Small intestine (tissue), 7 donors: ENCODE measurements around the gene EPB41L2. TPM values are rescaled to one million over a fixed set of nuclear protein-coding genes. Genes with fewer than 3 reads are reported as not detected.

ENCODE experiments used
- DNase-seq, 2 donors: peaks; one replicate each; pipeline versions ENCODE4 v3.0.0 to v3.0.0-alpha.2; 2013
- FAIRE-seq: peaks from 2 replicates; lab custom pipeline; 2012; peaks lifted over from hg19 to GRCh38; lab: Jason Lieb, UNC
- H3K27ac ChIP-seq, 3 donors: one replicate each; pipeline ENCODE4 v1.5.1; 2013; ENCODE audit warnings: low read length in 2 of 3, mild to moderate bottlenecking in 2 of 3, control low read depth in 1 of 3, inconsistent platforms in 1 of 3, low read depth in 1 of 3, moderate library complexity in 1 of 3
- H3K27me3 ChIP-seq, 3 donors: one replicate each; pipeline ENCODE4 v1.6.1; 2013; ENCODE audit warnings: low read length in 3 of 3, inconsistent platforms in 1 of 3; ENCODE audit not compliant: control insufficient read depth in 3 of 3, insufficient read depth in 3 of 3
- H3K36me3 ChIP-seq, 3 donors: one replicate each; pipeline ENCODE4 v1.6.1; 2013; ENCODE audit warnings: low read length in 3 of 3, inconsistent platforms in 1 of 3, low read depth in 1 of 3, mild to moderate bottlenecking in 1 of 3, moderate library complexity in 1 of 3; ENCODE audit not compliant: control insufficient read depth in 3 of 3, insufficient read depth in 2 of 3
- H3K4me1 ChIP-seq, 3 donors: one replicate each; pipeline ENCODE4 v1.6.1; 2013; ENCODE audit warnings: low read length in 2 of 3, inconsistent platforms in 1 of 3, low read depth in 1 of 3, mild to moderate bottlenecking in 1 of 3, moderate library complexity in 1 of 3; ENCODE audit not compliant: control insufficient read depth in 3 of 3, insufficient read depth in 2 of 3
- H3K4me3 ChIP-seq, 3 donors: one replicate each; pipeline ENCODE4 v1.5.1; 2013; ENCODE audit warnings: low read length in 3 of 3, control low read depth in 1 of 3, inconsistent platforms in 1 of 3, low read depth in 1 of 3, mild to moderate bottlenecking in 1 of 3, moderate library complexity in 1 of 3
- H3K9me3 ChIP-seq, 2 donors: one replicate each; pipeline ENCODE4 v1.6.1; 2013; ENCODE audit warnings: low read depth in 1 of 2, low read length in 1 of 2; ENCODE audit not compliant: control insufficient read depth in 2 of 2, insufficient read depth in 1 of 2
- WGBS, 3 donors: extraction: QIAGEN DNeasy Blood & Tissue Kit; methylation state at CpG; one replicate each; pipeline ENCODE4 v1.1.7; 2013; 5-methylcytosine and 5-hydroxymethylcytosine counted together
- polyA plus RNA-seq, 4 donors: library from polyadenylated mRNA; stranded (reverse) in 3 of 4; unstranded in 1 of 4; fragments of 200-250 nt in 3 of 4; fragments of 120-200 nt in 1 of 4; gene quantifications; one replicate each; pipeline versions ENCODE4 v1.2.1 to v1.2.3, GENCODE V29; 2013
- donor health status: healthy with polysubstance abuse.
- donor health status: control.
- donor health status: control.
- donor health status: Bipolar disorder and iron deficiency.
- donor health status: healthy.

Gene EPB41L2
- polyA plus RNA-seq, 4 donors = 14.8 to 63.0 (median 31.1) TPM

GRCh38 chr6:130893277-130893676, 169.8 kb downstream of the EPB41L2 start:
- FAIRE-seq (no peak), DNase-seq (no peak)
- 83 to 97% (median 89%) methylated on average over 2 of the region's 2 CpGs for WGBS, 3 donors
- Histone ChIP-seq H3K27me3 (no peaks in the 10 kb centered on the region), H3K4me3 (no peak overlapping the region), H3K27ac (no peak overlapping the region), H3K9me3 (no peaks in the 10 kb centered on the region), H3K36me3 (peaks cover 0 to 12% (median 4%) of the 10 kb centered on the region in 3 donors), H3K4me1 (no peaks in the 10 kb centered on the region)

- no peak for DNase-seq
- no peak for FAIRE-seq
- WGBS, 3 donors = 68 to 88% (median 84%) methylated on average over 2 of the region's 2 CpGs
- H3K4me3 ChIP-seq = no peak overlapping the region
- no peaks in the 10 kb centered on the region for H3K9me3 ChIP-seq
- no peaks in the 10 kb centered on the region for H3K27me3 ChIP-seq
- peaks cover 0 to 10% (median 4%) of the 10 kb centered on the region in 3 donors for H3K36me3 ChIP-seq
- no peaks in the 10 kb centered on the region for H3K4me1 ChIP-seq
- H3K27ac ChIP-seq = no peak overlapping the region
Observed at GRCh38 chr6:130890521-130890971, 172.5 kb downstream of the EPB41L2 start.

GRCh38 chr6:130889423-130889822, 173.6 kb downstream of the EPB41L2 start:
- 91 to 95% (median 93%) methylated on average over 2 of the region's 2 CpGs for WGBS, 3 donors
- no peak for DNase-seq
- Histone ChIP-seq H3K4me3 (no peak overlapping the region), H3K36me3 (peaks cover 0 to 12% (median 4%) of the 10 kb centered on the region in 3 donors), H3K9me3 (no peaks in the 10 kb centered on the region), H3K27me3 (no peaks in the 10 kb centered on the region), H3K27ac (no peak overlapping the region), H3K4me1 (no peaks in the 10 kb centered on the region)
- FAIRE-seq = no peak

DNA sequence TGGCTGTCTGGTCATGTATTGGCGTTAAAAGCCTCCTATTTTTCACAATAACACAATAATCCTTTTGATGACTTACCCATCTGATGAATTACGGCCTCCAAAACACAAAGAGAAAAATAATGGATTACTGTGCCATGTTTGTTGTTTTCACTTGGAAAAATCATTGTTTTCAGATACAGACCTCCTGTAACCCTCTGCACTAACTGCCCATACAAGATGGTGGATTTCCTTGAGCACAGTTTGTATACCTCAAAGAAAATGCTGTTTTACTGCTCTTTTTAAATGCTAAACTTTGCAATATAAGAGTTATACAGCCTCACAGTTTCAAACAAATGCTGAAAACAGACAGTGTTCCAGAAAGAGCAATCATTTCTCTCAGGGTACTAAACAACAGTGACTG, 174.8 kb downstream of the EPB41L2 start:
- Histone ChIP-seq H3K27ac (no peak overlapping the region), H3K9me3 (no peaks in the 10 kb centered on the region), H3K27me3 (no peaks in the 10 kb centered on the region), H3K4me1 (no peaks in the 10 kb centered on the region), H3K36me3 (peaks cover 0 to 10% (median 0%) of the 10 kb centered on the region in 3 donors), H3K4me3 (no peak overlapping the region)
- DNase-seq = no peak
- 80 to 96% (median 92%) methylated on average over 2 of the region's 2 CpGs for WGBS, 3 donors
- no peak for FAIRE-seq

DNA sequence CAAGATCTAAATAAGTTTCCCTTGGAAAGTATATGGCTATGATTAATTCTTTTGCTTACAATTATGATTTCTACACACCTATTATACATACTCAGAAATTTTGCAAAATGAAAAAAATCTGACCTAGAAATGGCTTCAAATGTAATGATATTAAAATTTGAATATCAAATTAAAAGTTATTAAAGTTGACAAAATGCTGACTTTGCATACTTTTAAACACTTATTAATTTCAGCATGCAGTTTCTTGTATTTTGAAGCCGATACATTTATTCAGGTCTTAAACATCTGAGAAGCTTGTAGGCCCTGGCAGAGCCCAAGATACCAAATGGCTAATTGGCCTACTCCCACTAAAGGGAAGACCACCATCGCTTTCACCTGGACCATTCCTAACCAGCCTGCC, 176.1 kb downstream of the EPB41L2 start:
- Histone ChIP-seq H3K9me3 (no peaks in the 10 kb centered on the region), H3K36me3 (peaks cover 0 to 9% (median 0%) of the 10 kb centered on the region in 3 donors), H3K4me3 (no peak overlapping the region), H3K4me1 (no peaks in the 10 kb centered on the region), H3K27ac (no peak overlapping the region), H3K27me3 (no peaks in the 10 kb centered on the region)
- no peak for DNase-seq
- 94 to 98% (median 95%) methylated on average over 2 of the region's 2 CpGs for WGBS, 3 donors
- FAIRE-seq = no peak

DNA sequence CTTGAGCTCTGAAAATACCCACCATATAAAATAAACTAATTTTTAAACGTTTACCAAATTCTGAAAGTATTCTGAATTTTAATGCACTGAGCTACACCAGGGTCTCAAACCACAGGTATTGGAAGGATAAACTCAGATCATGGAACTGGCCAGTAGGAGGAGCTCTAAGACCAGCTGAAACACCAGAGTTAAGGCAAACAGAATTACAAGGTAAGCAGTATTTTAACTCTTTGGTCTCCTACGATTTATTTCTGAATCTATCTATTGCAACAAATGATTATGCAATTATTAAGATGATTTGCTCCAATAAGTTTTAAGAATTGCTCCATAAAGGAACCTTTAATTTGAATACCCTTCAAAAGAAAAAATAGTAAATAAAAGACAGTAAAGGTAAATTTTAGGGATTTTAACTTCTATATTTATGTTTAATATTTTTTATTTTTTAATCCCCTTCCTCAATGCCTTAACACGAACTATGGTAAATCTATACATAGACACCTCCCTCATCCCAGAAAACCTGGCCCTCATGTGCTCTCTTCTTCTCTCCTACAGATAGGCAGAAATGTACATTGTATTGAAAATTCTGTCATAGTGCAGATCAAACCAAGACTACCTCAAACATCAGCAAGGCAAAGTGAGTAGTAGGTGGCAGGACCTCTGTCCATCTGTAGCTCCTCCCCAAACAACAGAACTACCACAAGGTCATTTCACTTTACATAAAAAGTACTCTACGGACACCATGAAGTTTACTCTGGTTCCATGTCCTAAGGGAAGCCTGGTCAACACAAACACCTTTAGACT, 177.5 kb downstream of the EPB41L2 start:
- DNase-seq = peak; percentile 83 to 84
- Histone ChIP-seq H3K9me3 (no peaks in the 10 kb centered on the region), H3K27me3 (no peaks in the 10 kb centered on the region), H3K36me3 (peaks cover 0 to 8% (median 0%) of the 10 kb centered on the region in 3 donors), H3K27ac (no peak overlapping the region), H3K4me3 (no peak overlapping the region), H3K4me1 (no peaks in the 10 kb centered on the region)
- 29 to 35% (median 35%) methylated on average over 4 of the region's 4 CpGs for WGBS, 3 donors
- peak; percentile 94 for FAIRE-seq

DNA sequence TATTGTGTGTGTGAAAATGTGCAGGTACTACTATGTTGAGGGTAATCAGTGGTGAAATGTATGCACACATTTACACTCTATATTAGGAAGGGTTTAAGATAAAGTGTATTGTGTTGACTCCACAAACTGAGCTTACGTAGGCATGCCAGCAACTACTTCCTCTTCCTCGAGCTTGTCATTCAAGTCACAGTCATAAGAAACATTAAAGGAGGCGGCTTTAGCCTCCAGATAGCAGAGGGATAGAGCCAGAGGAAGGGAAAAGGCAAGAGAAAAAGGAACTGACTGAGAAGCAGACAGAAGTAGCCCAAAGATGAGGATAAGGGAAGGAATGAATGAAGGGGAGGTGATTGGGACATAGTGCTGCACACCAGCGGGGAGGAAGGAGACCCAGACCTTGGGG, 180.7 kb downstream of the EPB41L2 start:
- no peak overlapping the region for H3K27ac ChIP-seq
- H3K9me3 ChIP-seq = no peaks in the 10 kb centered on the region
- no peak for FAIRE-seq
- peaks cover 0 to 9% (median 0%) of the 10 kb centered on the region in 3 donors for H3K36me3 ChIP-seq
- DNase-seq = peak in 1 of 2 donors; percentile 21
- H3K27me3 ChIP-seq = no peaks in the 10 kb centered on the region
- no peak overlapping the region for H3K4me3 ChIP-seq
- no peaks in the 10 kb centered on the region for H3K4me1 ChIP-seq
- 62 to 67% (median 64%) methylated on average over 4 of the region's 4 CpGs for WGBS, 3 donors

DNA sequence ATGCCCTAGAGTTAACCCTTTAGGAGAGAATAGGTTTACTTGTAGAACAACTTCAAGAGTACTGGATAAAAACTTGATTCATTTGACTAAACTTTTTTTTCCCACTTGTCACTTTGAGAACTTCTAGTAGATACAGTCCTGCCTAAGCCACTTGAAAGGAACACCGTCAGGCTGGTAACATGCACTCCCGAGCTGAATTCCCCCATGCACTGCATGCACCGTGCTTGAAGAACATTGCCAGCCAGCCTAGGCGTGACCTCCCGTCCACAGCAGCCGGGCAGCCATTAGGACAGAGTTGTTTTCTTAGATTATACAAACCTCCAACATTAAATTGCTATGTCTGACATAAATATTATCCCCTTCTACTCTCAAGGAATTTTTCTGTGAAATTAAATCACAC, 183.2 kb downstream of the EPB41L2 start:
- Histone ChIP-seq H3K9me3 (no peaks in the 10 kb centered on the region), H3K27ac (no peak overlapping the region), H3K36me3 (peaks cover 0 to 7% (median 0%) of the 10 kb centered on the region in 3 donors), H3K4me1 (no peaks in the 10 kb centered on the region), H3K27me3 (no peaks in the 10 kb centered on the region), H3K4me3 (no peak overlapping the region)
- 86 to 94% (median 90%) methylated on average over 6 of the region's 6 CpGs for WGBS, 3 donors
- FAIRE-seq (no peak), DNase-seq (no peak)
